GM12878 (cell line): ENCODE data around the gene COL18A1. TPM values are rescaled to one million over a fixed set of nuclear protein-coding genes. Genes with fewer than 3 reads are reported as not detected.

Experiments used
- ATAC-seq: fragments of 200-7000 bp; cut with Tn5 transposase; 3 replicates; pipeline ENCODE4 v1.9.1; 2020; ENCODE audit warnings: mild to moderate bottlenecking, moderate library complexity
- BruUV-seq: library from RNA; stranded (reverse); fragments of 400-500 nt; replicated peaks from 2 replicates; lab custom pipeline; 2021; lab: Mats Ljungman, UMichigan
- CTCF ChIA-PET: fragments of 300-600 bp; sonication (Branson Sonifier 250); formaldehyde crosslinking; extraction: SDS; loops from one replicate; lab custom pipeline; 2021; ENCODE audit warnings: inconsistent platforms; lab: Yijun Ruan, JAX
- POLR2A ChIA-PET: fragments of 350-600 bp; formaldehyde crosslinking; extraction: SDS; loops from one replicate; lab custom pipeline; 2021; ENCODE audit warnings: inconsistent platforms; lab: Charles Lee
- RAD21 ChIA-PET: fragments of 300-600 bp; sonication (Branson Sonifier 250); formaldehyde crosslinking; loops from one replicate; lab custom pipeline; 2023; ENCODE audit warnings: antibody characterized with exemption; ENCODE audit not compliant: unreplicated experiment; lab: Charles Lee
- SMC1A ChIA-PET: fragments of 300-600 bp; sonication (Branson Sonifier 250); formaldehyde crosslinking; loops from one replicate; lab custom pipeline; 2023; ENCODE audit not compliant: unreplicated experiment, uncharacterized antibody; lab: Charles Lee
- DNase-seq: peaks from one replicate; pipeline ENCODE4 v3.0.0-alpha.2; 2011; ENCODE audit warnings: low read depth, low spot score
- FAIRE-seq: peaks from 3 replicates; lab custom pipeline; 2011; peaks lifted over from hg19 to GRCh38; lab: Jason Lieb, UNC
- H2AFZ ChIP-seq: 2 replicates; pipeline ENCODE4 v1.6.0; 2011; ENCODE audit warnings: low read depth, low read length, control low read depth; ENCODE audit not compliant: control insufficient read depth
- H3K27ac ChIP-seq: 2 replicates; pipeline ENCODE4 v1.5.1; 2011; ENCODE audit warnings: control low read depth; ENCODE audit not compliant: control insufficient read depth, insufficient read depth
- H3K27me3 ChIP-seq, 2 experiments: replicated peaks in 1 of 2; 2 replicates each; pipeline versions ENCODE4 v1.6.0 to v1.6.1; 2011; ENCODE audit warnings: low read length in 1 of 2; ENCODE audit not compliant: control insufficient read depth in 2 of 2, insufficient read depth in 2 of 2
- H3K36me3 ChIP-seq, 2 experiments: 2 replicates each; pipeline ENCODE4 v1.5.1; 2011; ENCODE audit warnings: low read length in 1 of 2; ENCODE audit not compliant: control insufficient read depth in 2 of 2, insufficient read depth in 2 of 2
- H3K4me1 ChIP-seq: 2 replicates; pipeline ENCODE4 v1.6.1; 2011; ENCODE audit warnings: mild to moderate bottlenecking, low read length, moderate library complexity, mixed read lengths; ENCODE audit not compliant: control insufficient read depth, insufficient read depth
- H3K4me2 ChIP-seq: 2 replicates; pipeline ENCODE4 v1.6.0; 2011; ENCODE audit warnings: control low read depth; ENCODE audit not compliant: control insufficient read depth, insufficient read depth
- H3K4me3 ChIP-seq: fragments of 200-600 bp; sonication (generic); 2 replicates; pipeline ENCODE4 v1.5.1; 2016
- H3K79me2 ChIP-seq: 2 replicates; pipeline ENCODE4 v1.6.0; 2011; ENCODE audit warnings: low read length; ENCODE audit not compliant: control insufficient read depth, insufficient read depth
- H3K9ac ChIP-seq: 2 replicates; pipeline ENCODE4 v1.8.0; 2011; ENCODE audit warnings: low read length, control low read depth, mixed read lengths; ENCODE audit not compliant: control insufficient read depth, insufficient read depth
- H3K9me3 ChIP-seq: replicated peaks from 3 replicates; pipeline ENCODE4 v1.5.1; 2011; ENCODE audit warnings: mild to moderate bottlenecking, low read length; ENCODE audit not compliant: control insufficient read depth, insufficient read depth
- H4K20me1 ChIP-seq: 2 replicates; pipeline ENCODE4 v1.6.0; 2011; ENCODE audit not compliant: control insufficient read depth, insufficient read depth
- NRF1 ChIP-seq: conservative IDR thresholded peaks from 2 replicates; pipeline ENCODE4 v1.6.1; 2011; ENCODE audit warnings: mild to moderate bottlenecking, low read depth, low read length, improper control_type of control experiment
- WGBS: methylation state at CpG from one replicate; pipeline ENCODE4 v1.1.6; 2016; ENCODE audit warnings: low lambda C conversion rate; ENCODE audit not compliant: insufficient replicate concordance, insufficient coverage; ENCODE audit errors: missing lambda C conversion rate; 5-methylcytosine and 5-hydroxymethylcytosine counted together
- in situ Hi-C: fragments of 300-500 bp; cut with MboI; formaldehyde crosslinking; loops from 9 replicates; pipeline ENCODE4 v1.14.3; 2018; ENCODE audit warnings: mixed read lengths
- intact Hi-C: fragments of 100-400 bp; cut with micrococcal nuclease; formaldehyde crosslinking; loops from one replicate; pipeline ENCODE4 v1.14.2; 2022; ENCODE audit not compliant: unreplicated experiment
- polyA plus RNA-seq, 11 experiments: library from polyadenylated mRNA; depleted of rRNA in 4 of 11; unstranded in 6 of 11; stranded (reverse) in 5 of 11; fragments of >200 nt; fragmentation: Nextera tagmentation in 4 of 11; fragmentation: Illumina TruSeq in 1 of 11; extraction: Ambion mirVana in 4 of 11; extraction: Trizol in 1 of 11; gene quantifications; 1 replicate in 1 of 11; 2 replicates in 10 of 11; pipeline versions ENCODE4 v1.2.1 to v1.2.3, GENCODE V29; 2011 to 2016; ENCODE audit warnings: inconsistent platforms in 2 of 11, missing spikeins in 2 of 11, low read depth in 1 of 11
- total RNA-seq, 4 experiments: library from RNA; depleted of rRNA in 3 of 4; stranded (reverse); fragments of >200 nt in 3 of 4; fragmentation: Illumina TruSeq in 1 of 4; extraction: Trizol in 1 of 4; gene quantifications; 2 replicates each; pipeline versions ENCODE4 v1.2.1 to v1.2.3, GENCODE V29; 2013 to 2021
- TF ChIP-seq, protein P1 (sequence below): fragments of 450-650 bp; formaldehyde crosslinking; IDR thresholded peaks from 2 replicates; pipeline ENCODE4 v1.4.0; 2022; ENCODE audit warnings: mild to moderate bottlenecking, moderate library complexity

Gene COL18A1
- total and polyA plus RNA-seq, 10 of the 15 experiments (the other 5 are each of a cell fraction or from before 2014, with no cell fraction given), result under 0.01 to 0.49 (median 0.09) TPM; not detected in 3

DNA sequence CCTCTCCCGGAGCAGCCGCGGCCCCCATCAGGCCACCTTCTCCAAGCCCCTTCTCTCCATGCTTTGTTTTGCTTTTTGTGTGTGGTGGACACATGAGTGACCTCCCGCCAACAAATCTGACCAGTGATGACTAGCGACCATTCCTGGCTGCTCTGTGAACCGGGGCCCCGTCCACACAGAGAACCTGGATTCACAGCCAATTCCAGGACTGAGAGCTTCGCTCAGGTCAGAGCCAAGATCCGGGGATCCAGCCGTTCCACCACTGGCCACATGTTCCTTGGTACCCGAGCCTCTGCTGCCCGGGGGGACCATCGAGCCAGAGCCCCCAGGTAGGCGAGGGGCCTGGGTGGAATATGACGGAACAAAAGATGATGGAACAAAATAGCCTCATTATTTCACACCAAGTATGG, 46.7 kb upstream of the COL18A1 start (continued):
- TF ChIP-seq, protein P1, sequence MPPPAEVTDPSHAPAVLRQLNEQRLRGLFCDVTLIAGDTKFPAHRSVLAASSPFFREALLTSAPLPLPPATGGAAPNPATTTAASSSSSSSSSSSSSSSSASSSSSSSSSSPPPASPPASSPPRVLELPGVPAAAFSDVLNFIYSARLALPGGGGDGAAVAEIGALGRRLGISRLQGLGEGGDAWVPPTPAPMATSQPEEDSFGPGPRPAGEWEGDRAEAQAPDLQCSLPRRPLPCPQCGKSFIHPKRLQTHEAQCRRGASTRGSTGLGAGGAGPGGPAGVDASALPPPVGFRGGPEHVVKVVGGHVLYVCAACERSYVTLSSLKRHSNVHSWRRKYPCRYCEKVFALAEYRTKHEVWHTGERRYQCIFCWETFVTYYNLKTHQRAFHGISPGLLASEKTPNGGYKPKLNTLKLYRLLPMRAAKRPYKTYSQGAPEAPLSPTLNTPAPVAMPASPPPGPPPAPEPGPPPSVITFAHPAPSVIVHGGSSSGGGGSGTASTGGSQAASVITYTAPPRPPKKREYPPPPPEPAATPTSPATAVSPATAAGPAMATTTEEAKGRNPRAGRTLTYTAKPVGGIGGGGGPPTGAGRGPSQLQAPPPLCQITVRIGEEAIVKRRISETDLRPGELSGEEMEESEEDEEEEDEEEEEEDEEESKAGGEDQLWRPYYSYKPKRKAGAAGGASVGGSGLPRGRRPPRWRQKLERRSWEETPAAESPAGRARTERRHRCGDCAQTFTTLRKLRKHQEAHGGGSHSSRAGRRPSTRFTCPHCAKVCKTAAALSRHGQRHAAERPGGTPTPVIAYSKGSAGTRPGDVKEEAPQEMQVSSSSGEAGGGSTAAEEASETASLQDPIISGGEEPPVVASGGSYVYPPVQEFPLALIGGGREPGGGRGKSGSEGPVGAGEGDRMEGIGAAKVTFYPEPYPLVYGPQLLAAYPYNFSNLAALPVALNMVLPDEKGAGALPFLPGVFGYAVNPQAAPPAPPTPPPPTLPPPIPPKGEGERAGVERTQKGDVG, result no peak

DNA sequence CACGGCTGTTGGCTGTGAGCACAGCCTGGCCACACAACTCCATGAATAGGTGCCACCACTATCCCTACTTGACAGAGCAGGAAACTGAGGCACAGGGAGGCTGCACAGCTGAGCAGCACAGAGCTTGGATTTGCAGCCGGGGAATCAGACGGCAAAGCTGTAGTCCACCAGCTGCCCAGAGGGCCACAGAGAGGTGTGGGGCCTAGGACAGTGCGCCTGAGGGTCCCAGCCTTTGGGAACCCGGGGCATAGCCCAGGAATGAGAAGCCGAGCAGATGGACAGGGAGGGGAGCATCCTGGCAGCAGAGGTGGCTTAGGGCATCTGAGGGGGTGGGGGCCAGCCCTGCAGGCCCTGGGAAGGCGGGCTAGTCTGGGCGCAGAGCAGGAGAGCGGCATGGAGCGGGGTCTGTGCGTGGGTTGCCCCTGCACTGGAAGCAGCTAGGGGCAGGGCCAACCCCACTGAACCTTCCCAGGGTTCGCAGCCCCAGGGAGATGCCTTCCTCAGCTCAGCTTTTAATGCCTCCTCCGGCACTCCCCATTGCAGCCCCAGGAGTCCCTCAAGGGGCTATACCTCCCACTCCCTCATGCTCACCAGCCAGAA, 46.2 kb upstream of the COL18A1 start:
- ChIA-PET CTCF (no interaction called here), POLR2A (no interaction called here), RAD21 (no interaction called here), SMC1A (no interaction called here)
- Histone ChIP-seq H3K9me3 (no peaks in the 10 kb centered on the region), H4K20me1 (no peaks in the 10 kb centered on the region), H3K4me2 (no peak overlapping the region), H3K4me1 (no peaks in the 10 kb centered on the region), H3K9ac (no peak overlapping the region), H3K79me2 (no peaks in the 10 kb centered on the region), H3K27ac (no peak overlapping the region), H3K27me3 (no peaks in the 10 kb centered on the region; a peak in 1 of 4 replicates), H3K36me3 (no peaks in the 10 kb centered on the region), H2AFZ (no peak overlapping the region), H3K4me3 (no peak overlapping the region)
- intact Hi-C loops (no loop called here), in situ Hi-C loops (no loop called here)
- FAIRE-seq, result no peak
- ATAC-seq, result no peak
- TF ChIP-seq NRF1, result no peak
- no peak for DNase-seq
- BruUV-seq, result no TSS peak
- 27% methylated on average over 10 of the region's 13 CpGs for WGBS
